Activated naive CD4-positive, alpha-beta T cell treated with anti-CD3 and anti-CD28 coated beads, Interleukin-2, amount 50 U/mL, for 24 hours (primary cell): Measurements from ENCODE around the gene ZNF708.
"Not testable (repeated sequence)": the region's sequence is repeated elsewhere in the genome, so short reads cannot be mapped to it uniquely, and the experiment has no call there.

ENCODE experiments used
- H3K27ac Mint-ChIP-seq: one replicate; pipeline ENCODE4 v1.8.0; 2021; ENCODE audit warnings: mild to moderate bottlenecking, mixed read lengths
- H3K27me3 Mint-ChIP-seq: one replicate; pipeline ENCODE4 v1.8.0; 2021; ENCODE audit warnings: mixed read lengths
- H3K36me3 Mint-ChIP-seq: one replicate; pipeline ENCODE4 v1.8.0; 2021; ENCODE audit warnings: mixed read lengths
- H3K4me1 Mint-ChIP-seq: one replicate; pipeline ENCODE4 v1.8.0; 2021; ENCODE audit warnings: mixed read lengths
- H3K4me3 Mint-ChIP-seq: one replicate; pipeline ENCODE4 v1.8.0; 2021; ENCODE audit warnings: mild to moderate bottlenecking, mixed read lengths
- H3K9me3 Mint-ChIP-seq: one replicate; pipeline ENCODE4 v1.8.0; 2021; ENCODE audit warnings: mixed read lengths

Gene ZNF708

GRCh38 chr19:21306881-21307479, 22.2 kb downstream of the ZNF708 start:
- H3K36me3 Mint-ChIP-seq: peaks cover 49% of the 10 kb centered on the region
- not testable (repeated sequence) for H3K4me3 Mint-ChIP-seq, H3K9me3 Mint-ChIP-seq, H3K27ac Mint-ChIP-seq, H3K27me3 Mint-ChIP-seq
- H3K4me1 Mint-ChIP-seq: peaks cover 21% of the 10 kb centered on the region

- not testable (repeated sequence) for H3K4me1 Mint-ChIP-seq, H3K4me3 Mint-ChIP-seq, H3K27ac Mint-ChIP-seq, H3K27me3 Mint-ChIP-seq
- peaks cover 23% of the 10 kb centered on the region for H3K9me3 Mint-ChIP-seq
- peaks cover 50% of the 10 kb centered on the region for H3K36me3 Mint-ChIP-seq
These were observed 35.4 kb downstream of the ZNF708 start for GRCh38 chr19:21293768-21294167.

- no peak overlapping the region for H3K27ac Mint-ChIP-seq
- H3K4me1 Mint-ChIP-seq: no peaks in the 10 kb centered on the region
- H3K36me3 Mint-ChIP-seq: peaks cover 6% of the 10 kb centered on the region
- H3K4me3 Mint-ChIP-seq: no peak overlapping the region
- H3K9me3 Mint-ChIP-seq: peaks cover 25% of the 10 kb centered on the region
- H3K27me3 Mint-ChIP-seq: no peaks in the 10 kb centered on the region
These were observed 59.4 kb downstream of the ZNF708 start for GRCh38 chr19:21269813-21270212.

GRCh38 chr19:21264891-21265290, 64.3 kb downstream of the ZNF708 start:
- no peaks in the 10 kb centered on the region for H3K27me3 Mint-ChIP-seq
- no peaks in the 10 kb centered on the region for H3K9me3 Mint-ChIP-seq
- no peak overlapping the region for H3K27ac Mint-ChIP-seq
- peaks cover 2% of the 10 kb centered on the region for H3K36me3 Mint-ChIP-seq
- no peaks in the 10 kb centered on the region for H3K4me1 Mint-ChIP-seq
- no peak overlapping the region for H3K4me3 Mint-ChIP-seq

GRCh38 chr19:21264416-21264815, 64.8 kb downstream of the ZNF708 start:
- no peaks in the 10 kb centered on the region for H3K4me1 Mint-ChIP-seq
- H3K36me3 Mint-ChIP-seq: peaks cover 2% of the 10 kb centered on the region
- H3K27me3 Mint-ChIP-seq: no peaks in the 10 kb centered on the region
- no peaks in the 10 kb centered on the region for H3K9me3 Mint-ChIP-seq
- no peak overlapping the region for H3K27ac Mint-ChIP-seq
- no peak overlapping the region for H3K4me3 Mint-ChIP-seq

- not testable (repeated sequence) for H3K27ac Mint-ChIP-seq, H3K36me3 Mint-ChIP-seq, H3K4me1 Mint-ChIP-seq, H3K4me3 Mint-ChIP-seq, H3K27me3 Mint-ChIP-seq, H3K9me3 Mint-ChIP-seq
These were observed 68.3 kb downstream of the ZNF708 start for GRCh38 chr19:21260848-21261381.

GRCh38 chr19:21260164-21260847, 68.9 kb downstream of the ZNF708 start:
- no peaks in the 10 kb centered on the region for H3K4me1 Mint-ChIP-seq
- H3K36me3 Mint-ChIP-seq: peaks cover 2% of the 10 kb centered on the region
- no peak overlapping the region for H3K27ac Mint-ChIP-seq
- no peaks in the 10 kb centered on the region for H3K9me3 Mint-ChIP-seq
- H3K27me3 Mint-ChIP-seq: no peaks in the 10 kb centered on the region
- H3K4me3 Mint-ChIP-seq: no peak overlapping the region

- not testable (repeated sequence) for H3K9me3 Mint-ChIP-seq, H3K4me1 Mint-ChIP-seq, H3K4me3 Mint-ChIP-seq, H3K27ac Mint-ChIP-seq, H3K27me3 Mint-ChIP-seq, H3K36me3 Mint-ChIP-seq
These were observed 69.6 kb downstream of the ZNF708 start for GRCh38 chr19:21259421-21260124.

- Mint-ChIP-seq H3K27me3 (no peaks in the 10 kb centered on the region), H3K27ac (no peak overlapping the region), H3K9me3 (no peaks in the 10 kb centered on the region), H3K4me3 (no peak overlapping the region), H3K36me3 (no peaks in the 10 kb centered on the region), H3K4me1 (no peaks in the 10 kb centered on the region)
These were observed 72.5 kb downstream of the ZNF708 start for GRCh38 chr19:21256722-21257121.
